Measurements from ENCODE around the gene MIDN.

The MIDN gene

DNA sequence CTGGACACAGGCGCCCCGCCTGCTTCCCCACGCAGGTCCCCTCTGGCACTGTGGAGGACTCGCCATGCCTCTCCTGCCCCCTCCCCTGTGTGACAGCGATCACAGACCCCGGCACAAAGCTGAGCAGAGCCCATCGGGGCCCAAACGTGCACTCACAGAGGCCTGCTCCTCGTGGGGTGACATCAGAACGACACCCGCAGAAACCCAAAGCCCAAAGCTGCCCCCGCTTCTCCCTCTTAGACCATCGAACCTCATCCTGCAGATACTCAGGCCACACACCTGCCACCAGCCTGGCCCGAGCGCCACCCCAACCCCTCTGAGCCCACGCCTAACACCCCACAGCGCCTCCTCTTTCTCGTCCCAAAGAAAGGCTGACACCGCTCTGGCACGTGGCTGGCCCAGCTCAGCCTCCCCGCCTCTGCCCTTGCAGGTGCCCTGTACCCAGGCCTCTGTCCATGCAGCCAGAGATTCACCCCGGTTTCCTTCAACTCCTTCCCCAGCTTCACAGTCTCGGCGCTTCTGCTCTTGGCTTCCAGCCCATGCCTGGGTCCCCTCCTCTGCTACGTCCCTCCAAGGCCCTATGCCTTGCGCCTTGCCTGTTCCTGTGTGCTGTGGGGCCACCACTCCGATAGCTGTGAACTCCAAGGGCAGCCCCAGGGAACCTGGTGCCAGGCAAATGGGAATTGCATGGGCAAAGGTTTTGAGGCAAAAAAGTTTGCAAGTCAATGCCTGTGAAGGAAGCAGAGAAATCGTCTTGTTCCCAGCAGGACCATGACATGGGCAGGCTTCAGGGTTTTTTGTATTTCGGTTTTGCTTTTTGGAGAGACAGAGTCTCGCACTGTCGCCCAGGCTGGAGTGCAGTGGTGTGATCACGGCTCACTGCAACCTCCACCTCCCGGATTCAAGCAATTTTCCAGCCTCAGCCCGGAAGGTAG lies 9.7 kb upstream of the MIDN start:
- H3K36me3 ChIP-seq, result peaks cover 15% of the 10 kb centered on the region
- DNase-seq, result no peak
- TF ChIP-seq, protein P1, sequence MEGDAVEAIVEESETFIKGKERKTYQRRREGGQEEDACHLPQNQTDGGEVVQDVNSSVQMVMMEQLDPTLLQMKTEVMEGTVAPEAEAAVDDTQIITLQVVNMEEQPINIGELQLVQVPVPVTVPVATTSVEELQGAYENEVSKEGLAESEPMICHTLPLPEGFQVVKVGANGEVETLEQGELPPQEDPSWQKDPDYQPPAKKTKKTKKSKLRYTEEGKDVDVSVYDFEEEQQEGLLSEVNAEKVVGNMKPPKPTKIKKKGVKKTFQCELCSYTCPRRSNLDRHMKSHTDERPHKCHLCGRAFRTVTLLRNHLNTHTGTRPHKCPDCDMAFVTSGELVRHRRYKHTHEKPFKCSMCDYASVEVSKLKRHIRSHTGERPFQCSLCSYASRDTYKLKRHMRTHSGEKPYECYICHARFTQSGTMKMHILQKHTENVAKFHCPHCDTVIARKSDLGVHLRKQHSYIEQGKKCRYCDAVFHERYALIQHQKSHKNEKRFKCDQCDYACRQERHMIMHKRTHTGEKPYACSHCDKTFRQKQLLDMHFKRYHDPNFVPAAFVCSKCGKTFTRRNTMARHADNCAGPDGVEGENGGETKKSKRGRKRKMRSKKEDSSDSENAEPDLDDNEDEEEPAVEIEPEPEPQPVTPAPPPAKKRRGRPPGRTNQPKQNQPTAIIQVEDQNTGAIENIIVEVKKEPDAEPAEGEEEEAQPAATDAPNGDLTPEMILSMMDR (IDR thresholded peaks at IDR 0.05; ENCODE audit: low read depth, low read length), result no peak
- peak overlapping the region; percentile 44 for H3K4me3 ChIP-seq (ENCODE audit: low read depth, low read length)
- H3K27me3 ChIP-seq, result no peaks in the 10 kb centered on the region
- peaks cover 3% of the 10 kb centered on the region for H3K4me1 ChIP-seq
- H3K9me3 ChIP-seq, result no peaks in the 10 kb centered on the region

DNA sequence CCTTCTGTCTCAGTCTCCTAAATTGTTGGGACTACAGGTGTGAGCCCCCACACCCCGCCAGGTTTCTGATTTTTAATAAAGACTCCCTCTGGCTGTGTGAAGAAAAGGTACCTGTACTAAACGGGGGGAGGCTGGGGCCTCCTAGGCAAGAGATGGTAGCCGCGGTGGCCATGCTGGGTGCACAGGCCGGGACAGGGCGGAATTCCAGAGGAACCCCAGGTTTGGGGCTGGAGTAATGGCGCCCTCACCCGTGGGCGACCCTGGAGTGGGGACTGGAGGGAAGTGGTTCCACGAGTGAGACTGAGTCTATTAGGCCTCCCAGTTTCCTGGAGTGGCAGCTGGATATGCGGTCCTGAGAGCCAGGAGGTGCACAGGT lies 9.0 kb upstream of the MIDN start:
- H3K27me3 ChIP-seq, result no peaks in the 10 kb centered on the region
- H3K36me3 ChIP-seq, result peaks cover 16% of the 10 kb centered on the region
- H3K4me3 ChIP-seq (ENCODE audit: low read depth, low read length), result no peak overlapping the region
- TF ChIP-seq, protein P1 (IDR thresholded peaks at IDR 0.05; ENCODE audit: low read depth, low read length), result no peak
- DNase-seq, result no peak
- H3K4me1 ChIP-seq, result peaks cover 3% of the 10 kb centered on the region
- H3K9me3 ChIP-seq, result no peaks in the 10 kb centered on the region

DNA sequence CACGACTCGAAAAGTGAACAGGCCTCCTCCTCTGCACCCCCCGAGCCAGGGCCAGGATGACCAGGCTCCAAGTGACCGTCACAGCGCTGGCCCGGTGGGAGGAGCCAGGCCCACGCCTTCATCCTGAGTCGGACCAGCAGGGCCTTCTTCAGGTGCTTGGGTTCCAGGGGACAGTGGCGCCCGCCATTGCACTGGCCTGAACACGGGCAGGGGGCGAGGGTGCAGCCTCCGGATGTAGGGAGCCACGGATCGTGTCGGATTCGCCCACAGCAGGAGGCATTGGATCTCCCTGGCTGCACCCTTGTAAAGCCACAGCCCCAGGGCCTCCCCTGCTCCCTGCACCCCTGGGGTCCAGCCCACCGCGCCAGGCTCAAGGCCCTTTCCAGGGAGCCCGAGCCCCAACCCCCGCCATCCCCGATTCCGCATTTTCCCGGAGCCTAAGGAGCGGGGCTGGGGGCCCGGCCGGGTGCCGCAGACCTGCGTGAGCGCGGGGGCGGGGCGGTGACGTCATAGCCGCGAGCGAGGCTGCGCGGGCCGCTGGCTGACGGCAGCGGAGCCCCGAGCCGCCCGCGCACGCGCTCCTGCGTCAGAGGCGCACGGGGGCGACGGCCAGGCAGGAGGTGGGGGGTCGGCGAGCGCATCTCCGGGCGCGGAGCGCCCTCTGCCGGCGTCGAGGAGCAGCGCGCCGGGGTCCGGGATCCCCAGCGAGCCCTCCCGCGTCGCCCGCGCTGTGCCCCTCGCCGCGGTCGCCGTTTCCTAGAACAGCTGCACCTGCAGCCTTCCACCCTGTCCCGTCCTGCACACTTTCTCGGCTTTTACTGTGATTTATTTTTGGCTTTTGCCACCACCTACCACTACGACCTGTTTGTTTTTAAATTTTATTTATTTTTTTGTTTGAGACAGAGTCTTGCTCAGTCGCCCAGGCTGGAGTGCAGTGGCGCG lies 8.3 kb upstream of the MIDN start:
- Histone ChIP-seq H3K9me3 (no peaks in the 10 kb centered on the region), H3K36me3 (peaks cover 16% of the 10 kb centered on the region), H3K4me1 (peaks cover 9% of the 10 kb centered on the region), H3K4me3 (ENCODE audit: low read depth, low read length) (peak overlapping the region; percentile 51), H3K27me3 (no peaks in the 10 kb centered on the region)
- TF ChIP-seq, protein P1 (IDR thresholded peaks at IDR 0.05; ENCODE audit: low read depth, low read length), result peak; percentile 53
- DNase-seq, result peak; percentile 93

DNA sequence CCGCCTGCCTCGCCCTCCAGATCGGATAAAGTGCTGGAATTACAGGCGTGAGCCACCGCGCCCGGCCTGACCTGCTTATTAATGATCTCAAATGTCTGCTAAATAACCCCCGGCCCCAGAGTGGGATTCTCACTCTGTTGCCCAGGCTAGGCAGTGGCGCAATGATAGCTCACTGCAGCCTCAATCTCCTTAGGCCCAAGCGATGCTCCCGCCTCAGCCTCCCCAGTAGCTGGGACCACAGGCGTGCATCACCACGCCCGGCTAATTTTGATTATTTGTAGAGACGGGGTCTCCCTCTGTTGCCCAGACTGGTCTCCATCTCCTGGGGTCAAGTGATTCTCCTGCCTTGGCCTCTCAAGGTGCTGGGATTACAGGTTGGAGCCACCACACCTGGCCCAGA lies 7.5 kb upstream of the MIDN start:
- H3K4me1 ChIP-seq, result peaks cover 12% of the 10 kb centered on the region
- H3K9me3 ChIP-seq, result no peaks in the 10 kb centered on the region
- H3K27me3 ChIP-seq, result no peaks in the 10 kb centered on the region
- H3K4me3 ChIP-seq (ENCODE audit: low read depth, low read length), result peak overlapping the region; percentile 76
- no peak for DNase-seq
- TF ChIP-seq, protein P1 (IDR thresholded peaks at IDR 0.05; ENCODE audit: low read depth, low read length), result no peak
- H3K36me3 ChIP-seq, result peaks cover 12% of the 10 kb centered on the region

DNA sequence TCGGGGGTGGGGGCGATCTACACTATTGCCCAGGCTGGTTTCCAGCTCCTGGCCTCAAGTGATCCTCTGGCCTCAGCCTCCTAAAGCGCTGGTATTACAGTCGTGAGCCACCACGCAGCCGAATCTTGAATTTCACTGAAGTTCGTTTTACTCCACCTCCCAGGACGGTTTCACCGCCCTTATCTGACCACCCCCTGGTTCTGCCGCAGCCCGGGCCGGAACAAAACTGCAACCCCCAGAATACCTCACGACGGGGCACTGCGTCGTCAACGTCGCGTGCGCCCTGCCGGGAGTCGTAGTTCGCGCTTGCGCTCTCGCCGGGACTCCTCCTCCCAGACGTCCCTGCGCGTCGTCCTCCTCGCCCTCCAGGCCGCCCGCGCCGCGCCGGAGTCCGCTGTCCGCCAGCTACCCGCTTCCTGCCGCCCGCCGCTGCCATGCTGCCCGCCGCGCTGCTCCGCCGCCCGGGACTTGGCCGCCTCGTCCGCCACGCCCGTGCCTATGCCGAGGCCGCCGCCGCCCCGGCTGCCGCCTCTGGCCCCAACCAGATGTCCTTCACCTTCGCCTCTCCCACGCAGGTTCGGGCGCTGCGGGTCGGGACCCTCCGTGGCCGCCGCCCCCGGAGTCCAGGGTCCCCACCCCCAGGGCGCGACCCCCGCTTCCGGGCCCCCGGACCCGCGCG lies 6.8 kb upstream of the MIDN start, which contains the start of gene ATP5F1D:
Gene ATP5F1D, plus strand, starts transcription at position 335 of the 679 bp plus-strand sequence. Its CDS starts 100 bp downstream, at position 435.
- TF ChIP-seq, protein P1 (IDR thresholded peaks at IDR 0.05; ENCODE audit: low read depth, low read length), result no peak
- Histone ChIP-seq H3K36me3 (peaks cover 12% of the 10 kb centered on the region), H3K9me3 (no peaks in the 10 kb centered on the region), H3K4me3 (ENCODE audit: low read depth, low read length) (peak within 1 kb of the TSS; percentile 76), H3K4me1 (peaks cover 16% of the 10 kb centered on the region), H3K27me3 (no peaks in the 10 kb centered on the region)
- peak; percentile 96 for DNase-seq

Data from BE2C (cell line).